Muscle of leg (tissue), 11 donors: ENCODE data around the gene RIMBP2. TPM values are rescaled to one million over a fixed set of nuclear protein-coding genes. Genes with fewer than 3 reads are reported as not detected.

ENCODE experiments used
- DNase-seq: peaks from one replicate; pipeline ENCODE4 v3.0.0; 2013
- H3K27ac ChIP-seq: one replicate; pipeline ENCODE4 v1.5.1; 2013; ENCODE audit warnings: mild to moderate bottlenecking, low read length, control low read depth
- H3K27me3 ChIP-seq: one replicate; pipeline ENCODE4 v1.6.1; 2013; ENCODE audit warnings: low read length; ENCODE audit not compliant: control insufficient read depth, insufficient read depth
- H3K36me3 ChIP-seq: one replicate; pipeline ENCODE4 v1.6.1; 2013; ENCODE audit warnings: low read length; ENCODE audit not compliant: control insufficient read depth, insufficient read depth
- H3K4me1 ChIP-seq: one replicate; pipeline ENCODE4 v1.6.1; 2013; ENCODE audit warnings: low read length; ENCODE audit not compliant: control insufficient read depth, insufficient read depth
- H3K4me3 ChIP-seq: one replicate; pipeline ENCODE4 v1.5.1; 2013; ENCODE audit warnings: low read length, control low read depth
- H3K9me3 ChIP-seq: replicated peaks from 2 replicates; pipeline ENCODE4 v1.6.1; 2013; ENCODE audit warnings: low read depth, low read length; ENCODE audit not compliant: control insufficient read depth
- WGBS: methylation state at CpG from one replicate; pipeline ENCODE4 v1.1.5; 2013; ENCODE audit warnings: missing lambda C conversion rate; ENCODE audit not compliant: insufficient coverage; 5-methylcytosine and 5-hydroxymethylcytosine counted together
- polyA plus RNA-seq, 8 donors: library from polyadenylated mRNA; unstranded; fragments of 120-200 nt; gene quantifications; one replicate each; pipeline versions ENCODE4 v1.2.1 to v1.2.3, GENCODE V29; 2013; ENCODE audit warnings: inconsistent platforms in 1 of 8, low replicate concordance in 1 of 8; ENCODE audit not compliant: insufficient read length in 8 of 8, insufficient read depth in 1 of 8
- total RNA-seq: library from RNA; stranded (reverse); fragments of 120-200 nt; gene quantifications from one replicate; pipeline ENCODE4 v1.2.4, GENCODE V29; 2013

The RIMBP2 gene
- total and polyA plus RNA-seq, 9 donors: 0.46 to 2.1 (median 0.87) TPM

DNA sequence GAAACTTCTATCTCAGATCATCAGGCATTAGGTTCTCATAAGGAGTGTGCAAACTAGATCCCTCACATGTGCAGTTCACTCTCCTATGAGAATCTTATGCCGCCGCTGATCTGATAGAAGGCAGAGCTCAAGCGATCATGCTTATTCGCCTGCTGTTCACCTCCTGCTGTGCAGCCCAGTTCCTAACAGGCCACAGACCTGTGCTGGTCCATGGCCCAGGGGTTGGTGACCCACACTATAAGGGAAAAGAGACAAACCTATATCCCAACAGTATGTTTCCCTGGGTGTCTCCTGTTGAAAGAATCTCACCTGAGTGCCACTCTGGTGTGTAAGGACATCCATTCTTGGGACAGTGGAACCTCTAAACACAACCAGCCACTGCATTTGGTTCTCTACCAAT lies 186.3 kb downstream of the RIMBP2 start:
- Histone ChIP-seq H3K4me3 (no peak overlapping the region), H3K9me3 (no peaks in the 10 kb centered on the region), H3K27ac (no peak overlapping the region), H3K4me1 (no peaks in the 10 kb centered on the region), H3K27me3 (no peaks in the 10 kb centered on the region), H3K36me3 (no peaks in the 10 kb centered on the region)
- 83% methylated on average over 4 of the region's 4 CpGs for WGBS
- no peak for DNase-seq

DNA sequence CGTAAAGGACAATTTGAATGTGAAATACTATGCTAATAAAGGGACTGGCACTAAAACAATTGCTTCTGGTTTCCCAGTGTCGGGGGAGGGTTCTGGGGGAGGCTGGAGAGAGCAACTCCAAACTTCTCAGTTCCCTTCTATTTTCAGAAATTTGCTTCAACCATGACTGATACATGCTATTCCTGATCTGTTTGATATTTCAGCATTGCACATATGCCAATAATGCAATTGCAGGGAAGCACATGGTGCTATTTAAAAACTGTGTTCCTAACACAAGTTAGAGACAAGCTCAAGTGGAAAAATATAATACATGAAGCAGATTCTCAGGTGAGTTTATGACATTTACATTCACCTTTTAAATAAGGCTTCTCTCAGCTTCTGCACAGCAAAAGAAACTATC lies 188.9 kb downstream of the RIMBP2 start:
- WGBS: no CpG with 5 or more reads among the region's 2 CpGs
- H3K36me3 ChIP-seq: no peaks in the 10 kb centered on the region

DNA sequence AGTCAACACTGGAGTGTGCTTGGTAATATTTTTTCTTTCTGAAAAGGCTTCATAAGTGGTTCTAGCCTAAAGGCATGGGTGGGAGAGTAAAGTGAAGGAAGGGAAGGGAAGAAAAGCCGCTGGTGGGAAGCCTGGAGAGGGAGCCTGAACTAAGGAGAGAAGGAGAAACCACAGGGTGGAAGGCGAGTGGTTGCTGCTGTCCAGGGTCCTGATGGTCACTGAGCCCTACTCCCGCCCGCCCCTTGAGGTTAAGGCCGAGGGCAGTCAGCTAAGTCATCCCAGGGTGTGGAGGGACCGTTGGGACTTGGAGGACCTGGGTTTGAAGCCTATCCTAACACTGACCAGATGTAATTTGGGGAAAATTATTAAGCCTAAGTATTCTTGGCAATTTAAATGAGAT lies 189.3 kb downstream of the RIMBP2 start:
- Histone ChIP-seq H3K27ac (no peak overlapping the region), H3K9me3 (no peaks in the 10 kb centered on the region), H3K4me1 (no peaks in the 10 kb centered on the region), H3K27me3 (no peaks in the 10 kb centered on the region), H3K4me3 (no peak overlapping the region), H3K36me3 (no peaks in the 10 kb centered on the region)
- WGBS: 0% methylated on average over 4 of the region's 6 CpGs
- peak; percentile 35 for DNase-seq

More for the DNA sequence above, 188.9 kb downstream of the RIMBP2 start:
- no peak overlapping the region for H3K27ac ChIP-seq
- no peak overlapping the region for H3K4me3 ChIP-seq
- H3K4me1 ChIP-seq: no peaks in the 10 kb centered on the region
- no peaks in the 10 kb centered on the region for H3K27me3 ChIP-seq
- H3K9me3 ChIP-seq: no peaks in the 10 kb centered on the region
- no peak for DNase-seq

DNA sequence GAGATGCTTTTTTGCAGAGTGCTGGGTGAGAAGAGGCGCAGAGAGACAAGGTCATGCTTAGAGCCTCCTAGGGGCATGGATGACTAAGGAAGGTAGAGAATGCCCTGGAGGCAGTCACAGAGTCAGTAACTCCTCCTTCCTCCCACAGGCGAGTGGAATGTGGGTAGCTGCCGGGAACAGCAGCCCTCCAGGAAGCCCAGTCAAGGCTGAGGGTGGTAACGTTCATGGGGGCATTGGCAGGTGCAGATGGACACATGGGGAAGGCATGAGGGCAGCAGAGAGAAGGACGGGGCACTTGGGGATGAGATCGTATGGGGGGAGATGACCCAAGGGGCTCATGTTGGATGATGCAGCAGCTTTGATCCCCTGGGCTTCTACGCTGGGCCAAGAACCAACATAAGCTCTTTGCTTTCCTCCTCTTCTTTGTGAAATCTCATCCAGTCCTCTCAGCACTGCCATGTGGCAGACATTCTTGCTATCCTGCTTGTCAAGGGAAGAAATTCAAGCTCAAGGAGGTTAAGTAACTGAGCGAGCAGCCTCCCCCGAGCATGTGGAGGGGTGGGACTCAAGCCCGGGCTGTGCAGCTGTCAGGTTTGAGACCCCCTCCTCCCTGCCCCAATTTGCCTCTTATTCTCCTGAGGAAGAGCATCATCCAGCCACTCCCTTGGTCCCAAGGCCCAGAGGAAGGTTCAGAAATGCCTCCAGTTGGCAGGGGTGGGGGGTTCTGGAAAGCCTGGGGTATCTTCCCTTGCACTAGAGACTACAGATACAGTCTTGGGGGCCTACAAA lies 190.5 kb downstream of the RIMBP2 start:
- H3K27ac ChIP-seq: no peak overlapping the region
- H3K4me1 ChIP-seq: no peaks in the 10 kb centered on the region
- 77% methylated on average over 7 of the region's 10 CpGs for WGBS
- no peak for DNase-seq
- no peaks in the 10 kb centered on the region for H3K9me3 ChIP-seq
- no peaks in the 10 kb centered on the region for H3K27me3 ChIP-seq
- H3K36me3 ChIP-seq: no peaks in the 10 kb centered on the region
- H3K4me3 ChIP-seq: no peak overlapping the region

DNA sequence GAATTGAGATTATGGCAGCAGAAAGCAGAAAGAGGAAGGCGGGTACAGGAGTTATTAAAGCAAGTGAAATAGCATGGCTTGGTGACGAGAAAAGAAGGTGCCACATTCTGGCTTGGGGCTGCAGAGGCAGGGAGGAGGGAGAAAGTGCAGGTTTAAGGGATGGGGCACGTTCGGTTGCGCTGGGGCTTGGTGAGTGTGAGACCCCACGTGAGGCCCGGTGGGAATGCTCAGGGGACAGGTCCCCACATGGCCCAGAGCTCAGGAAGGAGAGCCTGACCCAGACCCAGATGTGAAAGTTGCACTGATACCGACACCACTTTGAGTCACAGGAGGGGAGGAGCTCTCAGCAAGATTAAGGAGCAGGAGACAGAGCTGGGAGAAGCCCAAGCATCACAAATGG lies 191.3 kb downstream of the RIMBP2 start:
- no peaks in the 10 kb centered on the region for H3K27me3 ChIP-seq

GRCh38 chr12:130523863-130524614 lies 192.1 kb downstream of the RIMBP2 start:
- H3K9me3 ChIP-seq: no peaks in the 10 kb centered on the region
- H3K27ac ChIP-seq: no peak overlapping the region
- no peaks in the 10 kb centered on the region for H3K4me1 ChIP-seq
- H3K27me3 ChIP-seq: no peaks in the 10 kb centered on the region
- no peaks in the 10 kb centered on the region for H3K36me3 ChIP-seq
- H3K4me3 ChIP-seq: no peak overlapping the region
- no peak for DNase-seq
- 81% methylated on average over 5 of the region's 9 CpGs for WGBS

More for the DNA sequence above, 191.3 kb downstream of the RIMBP2 start:
- Histone ChIP-seq H3K36me3 (no peaks in the 10 kb centered on the region), H3K27ac (no peak overlapping the region), H3K4me1 (no peaks in the 10 kb centered on the region), H3K9me3 (no peaks in the 10 kb centered on the region), H3K4me3 (no peak overlapping the region)
- WGBS: 77% methylated on average over 8 of the region's 8 CpGs
- DNase-seq: no peak

- Histone ChIP-seq H3K36me3 (no peaks in the 10 kb centered on the region), H3K27me3 (no peaks in the 10 kb centered on the region), H3K4me1 (no peaks in the 10 kb centered on the region), H3K27ac (no peak overlapping the region), H3K9me3 (no peaks in the 10 kb centered on the region), H3K4me3 (no peak overlapping the region)
- DNase-seq: no peak
- 67% methylated on average over 7 of the region's 9 CpGs for WGBS
Measured at GRCh38 chr12:130523208-130523607, 192.9 kb downstream of the RIMBP2 start.

DNA sequence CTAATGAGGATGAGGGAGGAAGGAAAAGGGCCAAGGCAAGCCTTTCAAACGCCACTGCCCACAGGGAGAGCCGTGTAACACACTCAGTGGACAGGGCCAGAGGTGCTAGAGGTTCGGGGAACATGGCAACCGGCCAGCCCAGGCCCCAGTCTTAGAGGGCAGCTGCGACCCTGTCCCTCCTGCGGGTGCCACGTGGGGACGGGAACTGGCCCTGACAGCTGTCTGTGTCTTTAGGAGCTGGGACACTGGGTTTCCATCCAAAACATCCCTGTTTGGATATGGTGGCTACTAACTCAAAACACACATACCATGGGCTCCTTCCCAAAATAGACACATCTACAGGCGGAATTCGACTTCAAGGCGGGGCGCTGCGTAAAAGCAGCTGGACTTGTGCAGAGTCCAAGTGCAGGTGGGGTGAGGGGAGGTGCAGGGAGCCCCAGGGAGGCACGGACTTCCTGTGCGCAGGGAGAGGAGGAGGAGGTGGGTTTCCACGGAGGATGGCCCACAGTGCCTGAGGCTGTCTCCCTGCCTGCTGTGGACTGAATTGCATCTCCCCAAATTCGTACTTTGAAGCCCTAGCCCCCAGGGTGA lies 193.8 kb downstream of the RIMBP2 start:
- no peaks in the 10 kb centered on the region for H3K4me1 ChIP-seq
- DNase-seq: no peak
- no peak overlapping the region for H3K27ac ChIP-seq
- H3K27me3 ChIP-seq: no peaks in the 10 kb centered on the region
- no peaks in the 10 kb centered on the region for H3K9me3 ChIP-seq
- H3K36me3 ChIP-seq: no peaks in the 10 kb centered on the region
- 50% methylated on average over 9 of the region's 17 CpGs for WGBS
- no peak overlapping the region for H3K4me3 ChIP-seq

DNA sequence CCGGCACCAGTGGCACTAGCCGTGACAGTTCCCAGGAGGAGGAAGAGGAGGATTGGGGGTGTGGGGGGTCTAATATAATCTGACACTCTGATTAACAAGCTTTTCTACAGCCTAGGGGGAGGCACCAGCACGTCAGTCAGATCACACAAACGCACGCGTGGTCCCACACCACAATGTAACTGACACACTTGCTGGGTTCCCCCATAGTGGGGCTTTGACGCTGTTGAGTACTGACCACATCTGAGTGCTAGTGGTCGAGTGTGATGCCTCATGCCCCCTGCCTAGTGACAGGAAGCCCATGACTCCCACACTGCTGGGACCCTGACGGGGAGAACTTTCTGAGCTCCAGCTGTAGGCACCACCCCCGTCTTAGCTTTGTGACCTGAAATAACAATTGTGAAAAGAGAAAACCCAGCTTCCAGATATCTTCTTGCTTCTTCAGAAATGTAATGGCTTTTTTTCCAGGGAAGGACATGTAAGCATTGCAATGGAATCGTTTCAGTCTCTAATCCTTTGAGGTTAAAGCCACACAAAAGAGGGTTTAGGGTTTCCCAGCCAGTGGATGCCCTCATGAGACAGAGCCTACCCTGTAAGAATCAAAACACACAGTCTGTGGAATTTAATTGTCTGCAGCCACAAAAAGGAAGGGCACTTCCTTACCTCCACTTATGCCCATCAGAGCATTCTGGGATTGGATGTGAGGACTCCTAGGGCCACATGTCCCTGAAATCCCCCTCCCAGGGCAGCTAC lies 194.5 kb downstream of the RIMBP2 start:
- no peak for DNase-seq
- Histone ChIP-seq H3K4me3 (no peak overlapping the region), H3K9me3 (peaks cover 1% of the 10 kb centered on the region), H3K27me3 (no peaks in the 10 kb centered on the region), H3K36me3 (no peaks in the 10 kb centered on the region), H3K4me1 (no peaks in the 10 kb centered on the region), H3K27ac (no peak overlapping the region)
- WGBS: 76% methylated on average over 10 of the region's 11 CpGs

DNA sequence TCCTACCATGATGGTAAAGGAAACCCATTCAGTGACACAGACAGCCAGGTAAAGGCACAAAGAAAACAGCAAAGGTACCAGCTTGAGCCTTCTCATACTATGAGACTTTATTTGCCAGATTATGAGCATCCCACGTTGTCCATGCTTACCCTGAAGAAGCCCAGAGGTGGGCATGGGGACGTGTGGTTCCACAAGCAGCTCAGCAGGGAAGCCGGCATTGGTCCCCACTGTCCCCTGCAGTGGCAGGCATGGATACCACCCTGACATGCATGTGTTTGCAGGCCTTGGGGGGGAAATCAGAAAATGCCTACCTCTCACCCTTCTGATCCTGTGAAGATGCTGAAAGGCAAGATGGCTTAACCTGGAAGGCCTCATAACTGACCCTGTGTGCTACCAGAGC lies 195.3 kb downstream of the RIMBP2 start:
- H3K27ac ChIP-seq: no peak overlapping the region
- WGBS: 53% methylated on average over 3 of the region's 3 CpGs
- no peak for DNase-seq
- no peaks in the 10 kb centered on the region for H3K27me3 ChIP-seq
- no peaks in the 10 kb centered on the region for H3K36me3 ChIP-seq
- no peaks in the 10 kb centered on the region for H3K4me1 ChIP-seq
- peaks cover 6% of the 10 kb centered on the region for H3K9me3 ChIP-seq
- H3K4me3 ChIP-seq: no peak overlapping the region
